Measurements from ENCODE around the gene USP17L17.
"Not testable (repeated sequence)": the region's sequence is repeated elsewhere in the genome, so short reads cannot be mapped to it uniquely, and the experiment has no call there.

USP17L17 gene

GRCh38 chr4:9243579-9243978 lies at the start of gene USP17L17:
TSS of gene USP17L17 (plus strand) at chr4:9243879. CDS start at chr4:9243879, 0 bp downstream.
- not testable (repeated sequence) for H3K4me3 ChIP-seq (ENCODE audit: low read length); H3K36me3 ChIP-seq (ENCODE audit: control insufficient read depth, insufficient read depth, low read length); H3K4me1 ChIP-seq (ENCODE audit: control insufficient read depth, insufficient read depth, low read length); H3K27me3 ChIP-seq (ENCODE audit: control insufficient read depth, insufficient read depth, low read length); H3K9me3 ChIP-seq (ENCODE audit: control insufficient read depth, low read length); H3K9ac ChIP-seq (ENCODE audit: low read length)

DNA sequence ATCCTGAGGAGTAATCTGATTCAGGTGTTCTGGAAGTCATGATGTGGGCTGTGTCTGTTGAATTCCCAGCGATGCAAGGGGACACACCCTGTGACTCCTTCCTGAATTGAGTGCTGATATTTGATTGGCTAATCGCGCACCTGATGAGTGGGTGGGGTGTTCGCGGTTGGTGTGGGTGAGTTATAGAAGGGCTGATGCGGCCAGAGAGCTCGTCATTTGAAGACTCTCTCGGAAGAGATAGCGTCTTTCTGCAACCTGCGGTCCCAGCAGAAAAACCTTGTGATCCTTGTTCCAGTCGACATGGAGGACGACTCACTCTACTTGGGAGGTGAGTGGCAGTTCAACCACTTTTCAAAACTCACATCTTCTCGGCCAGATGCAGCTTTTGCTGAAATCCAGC lies 33.3 kb upstream of the USP17L17 start, which contains the start of gene USP17L10:
Gene USP17L10 (plus strand): TSS at position 301 of the 400 bp plus-strand sequence. CDS start 0 bp downstream, at position 301.
- not testable (repeated sequence) for H3K27me3 ChIP-seq (ENCODE audit: control insufficient read depth, insufficient read depth, low read length); H3K4me1 ChIP-seq (ENCODE audit: control insufficient read depth, insufficient read depth, low read length); H3K9ac ChIP-seq (ENCODE audit: low read length)

DNA sequence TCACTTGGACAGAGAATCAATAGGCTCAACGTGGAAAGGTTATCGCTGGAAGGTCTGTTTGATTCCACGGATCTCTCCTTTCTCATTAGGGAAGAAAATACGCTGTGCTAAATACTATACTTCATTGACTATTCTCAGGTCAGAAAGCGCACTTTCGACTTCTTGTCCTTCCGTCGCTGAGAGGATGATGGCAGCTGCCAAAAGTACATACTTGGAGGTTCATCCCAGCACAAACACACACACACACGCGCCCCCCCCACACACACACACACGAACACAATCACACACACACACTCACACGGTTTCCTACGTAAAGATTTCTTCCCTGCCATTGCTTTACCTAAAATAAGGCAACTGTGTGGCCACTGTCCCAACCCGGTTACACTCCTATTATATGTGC lies 29.0 kb upstream of the USP17L17 start:
- H3K27me3 ChIP-seq (ENCODE audit: control insufficient read depth, insufficient read depth, low read length); H3K4me3 ChIP-seq (ENCODE audit: low read length); H3K9ac ChIP-seq (ENCODE audit: low read length); H3K4me1 ChIP-seq (ENCODE audit: control insufficient read depth, insufficient read depth, low read length); H3K36me3 ChIP-seq (ENCODE audit: control insufficient read depth, insufficient read depth, low read length); H3K9me3 ChIP-seq (ENCODE audit: control insufficient read depth, low read length): not testable (repeated sequence)

More for the DNA sequence above, 33.3 kb upstream of the USP17L17 start, which contains the start of gene USP17L10:
- not testable (repeated sequence) for H3K9me3 ChIP-seq (ENCODE audit: control insufficient read depth, low read length); H3K4me3 ChIP-seq (ENCODE audit: low read length); H3K36me3 ChIP-seq (ENCODE audit: control insufficient read depth, insufficient read depth, low read length)

- H3K27me3 ChIP-seq (ENCODE audit: control insufficient read depth, insufficient read depth, low read length); H3K9me3 ChIP-seq (ENCODE audit: control insufficient read depth, low read length); H3K4me3 ChIP-seq (ENCODE audit: low read length); H3K9ac ChIP-seq (ENCODE audit: low read length); H3K36me3 ChIP-seq (ENCODE audit: control insufficient read depth, insufficient read depth, low read length); H3K4me1 ChIP-seq (ENCODE audit: control insufficient read depth, insufficient read depth, low read length): not testable (repeated sequence)
Observed at GRCh38 chr4:9215105-9215504, 28.6 kb upstream of the USP17L17 start, which contains the start of gene USP17L11. TSS of gene USP17L11 (plus strand) at chr4:9215405. CDS start at chr4:9215405, 0 bp downstream.

DNA sequence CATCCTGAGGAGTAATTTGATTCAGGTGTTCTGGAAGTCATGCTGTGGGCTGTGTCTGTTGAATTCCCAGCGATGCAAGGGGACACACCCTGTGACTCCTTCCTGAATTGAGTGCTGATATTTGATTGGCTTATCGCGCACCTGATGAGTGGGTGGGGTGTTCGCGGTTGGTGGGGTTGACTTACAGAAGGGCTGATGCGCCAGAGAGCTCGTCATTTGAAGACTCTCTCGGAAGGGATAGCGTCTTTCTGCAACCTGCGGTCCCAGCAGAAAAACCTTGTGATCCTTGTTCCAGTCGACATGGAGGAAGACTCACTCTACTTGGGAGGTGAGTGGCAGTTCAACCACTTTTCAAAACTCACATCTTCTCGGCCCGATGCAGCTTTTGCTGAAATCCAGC lies 23.8 kb upstream of the USP17L17 start, which contains the start of gene USP17L12:
Gene USP17L12 (plus strand): TSS at position 301 of the 400 bp plus-strand sequence. CDS start 0 bp downstream, at position 301.
- not testable (repeated sequence) for H3K4me3 ChIP-seq (ENCODE audit: low read length); H3K4me1 ChIP-seq (ENCODE audit: control insufficient read depth, insufficient read depth, low read length)

DNA sequence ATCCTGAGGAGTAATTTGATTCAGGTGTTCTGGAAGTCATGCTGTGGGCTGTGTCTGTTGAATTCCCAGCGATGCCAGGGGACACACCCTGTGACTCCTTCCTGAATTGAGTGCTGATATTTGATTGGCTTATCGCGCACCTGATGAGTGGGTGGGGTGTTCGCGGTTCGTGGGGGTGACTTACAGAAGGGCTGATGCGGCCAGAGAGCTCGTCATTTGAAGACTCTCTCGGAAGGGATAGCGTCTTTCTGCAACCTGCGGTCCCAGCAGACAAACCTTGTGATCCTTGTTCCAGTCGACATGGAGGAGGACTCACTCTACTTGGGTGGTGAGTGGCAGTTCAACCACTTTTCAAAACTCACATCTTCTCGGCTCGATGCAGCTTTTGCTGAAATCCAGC lies 19.1 kb upstream of the USP17L17 start, which contains the start of gene USP17L13:
Gene USP17L13 (plus strand): TSS at position 301 of the 400 bp plus-strand sequence. CDS start 0 bp downstream, at position 301.
- H3K4me3 ChIP-seq (ENCODE audit: low read length); H3K36me3 ChIP-seq (ENCODE audit: control insufficient read depth, insufficient read depth, low read length); H3K9ac ChIP-seq (ENCODE audit: low read length); H3K9me3 ChIP-seq (ENCODE audit: control insufficient read depth, low read length); H3K4me1 ChIP-seq (ENCODE audit: control insufficient read depth, insufficient read depth, low read length); H3K27me3 ChIP-seq (ENCODE audit: control insufficient read depth, insufficient read depth, low read length): not testable (repeated sequence)

More for the DNA sequence above, 23.8 kb upstream of the USP17L17 start, which contains the start of gene USP17L12:
- H3K36me3 ChIP-seq (ENCODE audit: control insufficient read depth, insufficient read depth, low read length); H3K9ac ChIP-seq (ENCODE audit: low read length); H3K27me3 ChIP-seq (ENCODE audit: control insufficient read depth, insufficient read depth, low read length); H3K9me3 ChIP-seq (ENCODE audit: control insufficient read depth, low read length): not testable (repeated sequence)

DNA sequence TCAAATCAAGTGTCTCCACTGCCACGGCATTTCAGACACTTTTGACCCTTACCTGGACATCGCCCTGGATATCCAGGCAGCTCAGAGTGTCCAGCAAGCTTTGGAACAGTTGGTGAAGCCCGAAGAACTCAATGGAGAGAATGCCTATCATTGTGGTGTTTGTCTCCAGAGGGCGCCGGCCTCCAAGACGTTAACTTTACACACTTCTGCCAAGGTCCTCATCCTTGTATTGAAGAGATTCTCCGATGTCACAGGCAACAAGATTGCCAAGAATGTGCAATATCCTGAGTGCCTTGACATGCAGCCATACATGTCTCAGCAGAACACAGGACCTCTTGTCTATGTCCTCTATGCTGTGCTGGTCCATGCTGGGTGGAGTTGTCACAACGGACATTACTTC lies 13.4 kb upstream of the USP17L17 start:
- H3K4me3 ChIP-seq (ENCODE audit: low read length); H3K27me3 ChIP-seq (ENCODE audit: control insufficient read depth, insufficient read depth, low read length); H3K4me1 ChIP-seq (ENCODE audit: control insufficient read depth, insufficient read depth, low read length); H3K36me3 ChIP-seq (ENCODE audit: control insufficient read depth, insufficient read depth, low read length); H3K9me3 ChIP-seq (ENCODE audit: control insufficient read depth, low read length); H3K9ac ChIP-seq (ENCODE audit: low read length): not testable (repeated sequence)

GRCh38 chr4:9234085-9234484 lies 9.6 kb upstream of the USP17L17 start, which contains the start of gene USP17L15:
TSS of gene USP17L15 (plus strand) at chr4:9234385. CDS start at chr4:9234385, 0 bp downstream.
- H3K4me1 ChIP-seq (ENCODE audit: control insufficient read depth, insufficient read depth, low read length); H3K9me3 ChIP-seq (ENCODE audit: control insufficient read depth, low read length); H3K36me3 ChIP-seq (ENCODE audit: control insufficient read depth, insufficient read depth, low read length); H3K27me3 ChIP-seq (ENCODE audit: control insufficient read depth, insufficient read depth, low read length); H3K9ac ChIP-seq (ENCODE audit: low read length); H3K4me3 ChIP-seq (ENCODE audit: low read length): not testable (repeated sequence)

GRCh38 chr4:9238461-9238860 lies 5.2 kb upstream of the USP17L17 start:
- not testable (repeated sequence) for H3K4me3 ChIP-seq (ENCODE audit: low read length); H3K4me1 ChIP-seq (ENCODE audit: control insufficient read depth, insufficient read depth, low read length); H3K36me3 ChIP-seq (ENCODE audit: control insufficient read depth, insufficient read depth, low read length); H3K9me3 ChIP-seq (ENCODE audit: control insufficient read depth, low read length); H3K27me3 ChIP-seq (ENCODE audit: control insufficient read depth, insufficient read depth, low read length); H3K9ac ChIP-seq (ENCODE audit: low read length)

GRCh38 chr4:9247953-9248680 lies 4.4 kb downstream of the USP17L17 start, which contains the start of gene USP17L18:
TSS of gene USP17L18 (plus strand) at chr4:9248630. CDS start at chr4:9248630, 0 bp downstream.
- H3K4me3 ChIP-seq (ENCODE audit: low read length); H3K36me3 ChIP-seq (ENCODE audit: control insufficient read depth, insufficient read depth, low read length); H3K4me1 ChIP-seq (ENCODE audit: control insufficient read depth, insufficient read depth, low read length); H3K9ac ChIP-seq (ENCODE audit: low read length); H3K27me3 ChIP-seq (ENCODE audit: control insufficient read depth, insufficient read depth, low read length); H3K9me3 ChIP-seq (ENCODE audit: control insufficient read depth, low read length): not testable (repeated sequence)

GRCh38 chr4:9253078-9253477 lies 9.4 kb downstream of the USP17L17 start, which contains the start of gene USP17L19:
TSS of gene USP17L19 (plus strand) at chr4:9253378. CDS start at chr4:9253378, 0 bp downstream.
- not testable (repeated sequence) for H3K27me3 ChIP-seq (ENCODE audit: control insufficient read depth, insufficient read depth, low read length); H3K9me3 ChIP-seq (ENCODE audit: control insufficient read depth, low read length); H3K4me1 ChIP-seq (ENCODE audit: control insufficient read depth, insufficient read depth, low read length); H3K36me3 ChIP-seq (ENCODE audit: control insufficient read depth, insufficient read depth, low read length); H3K4me3 ChIP-seq (ENCODE audit: low read length); H3K9ac ChIP-seq (ENCODE audit: low read length)

DNA sequence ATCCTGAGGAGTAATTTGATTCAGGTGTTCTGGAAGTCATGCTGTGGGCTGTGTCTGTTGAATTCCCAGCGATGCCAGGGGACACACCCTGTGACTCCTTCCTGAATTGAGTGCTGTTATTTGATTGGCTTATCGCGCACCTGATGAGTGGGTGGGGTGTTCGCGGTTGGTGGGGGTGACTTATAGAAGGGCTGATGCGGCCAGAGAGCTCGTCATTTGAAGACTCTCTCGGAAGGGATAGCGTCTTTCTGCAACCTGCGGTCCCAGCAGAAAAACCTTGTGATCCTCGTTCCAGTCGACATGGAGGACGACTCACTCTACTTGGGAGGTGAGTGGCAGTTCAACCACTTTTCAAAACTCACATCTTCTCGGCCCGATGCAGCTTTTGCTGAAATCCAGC lies 14.1 kb downstream of the USP17L17 start, which contains the start of gene USP17L20:
Gene USP17L20 (plus strand): TSS at position 301 of the 400 bp plus-strand sequence. CDS start 0 bp downstream, at position 301.
- H3K36me3 ChIP-seq (ENCODE audit: control insufficient read depth, insufficient read depth, low read length); H3K4me1 ChIP-seq (ENCODE audit: control insufficient read depth, insufficient read depth, low read length); H3K9me3 ChIP-seq (ENCODE audit: control insufficient read depth, low read length); H3K4me3 ChIP-seq (ENCODE audit: low read length); H3K9ac ChIP-seq (ENCODE audit: low read length); H3K27me3 ChIP-seq (ENCODE audit: control insufficient read depth, insufficient read depth, low read length): not testable (repeated sequence)
